Measurements from ENCODE around the gene STK11. TPM values are rescaled to one million over a fixed set of nuclear protein-coding genes. Genes with fewer than 3 reads are reported as not detected.

Gene STK11
- total RNA-seq, 2 experiments from 2014 or later, result 76.5 to 78.4 TPM

DNA sequence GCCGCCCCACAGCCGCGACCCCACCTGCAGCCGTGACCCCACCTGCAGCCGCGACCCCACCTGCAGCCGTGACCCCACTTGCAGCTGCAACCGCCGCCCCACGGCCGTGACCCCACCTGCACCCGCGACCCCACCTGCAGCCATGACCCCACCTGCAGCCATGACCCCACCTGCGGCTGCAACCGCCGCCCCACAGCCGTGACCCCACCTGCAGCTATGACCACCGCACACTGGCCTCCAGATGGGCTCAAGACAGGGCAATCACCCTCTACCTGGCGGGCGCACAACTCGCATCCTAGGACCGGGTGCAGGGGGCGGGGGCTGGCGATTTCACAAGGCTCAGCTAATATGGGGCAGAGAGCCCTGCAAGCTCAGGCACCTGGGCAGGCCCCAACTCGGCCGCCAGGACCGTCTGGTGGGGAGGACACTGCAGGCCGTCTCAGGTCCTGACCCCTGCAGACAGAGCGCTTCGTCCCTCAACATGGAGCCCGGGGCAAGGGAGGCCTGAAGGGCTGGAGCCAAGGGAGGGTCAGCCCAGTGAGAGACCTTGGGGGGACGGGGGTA lies 46.6 kb upstream of the STK11 start:
- POLR2A ChIA-PET, result no interaction called here
- H3K4me1 ChIP-seq (ENCODE audit: insufficient read depth, low read length, poor library complexity, severe bottlenecking), result no peaks in the 10 kb centered on the region
- CTCF ChIA-PET (ENCODE audit: unreplicated experiment), result no interaction called here
- DNase-seq (ENCODE audit: low spot score), result no peak
- no peaks in the 10 kb centered on the region for H3K79me2 ChIP-seq (ENCODE audit: insufficient read depth, low read depth, low read length)
- TF ChIP-seq, protein P1, sequence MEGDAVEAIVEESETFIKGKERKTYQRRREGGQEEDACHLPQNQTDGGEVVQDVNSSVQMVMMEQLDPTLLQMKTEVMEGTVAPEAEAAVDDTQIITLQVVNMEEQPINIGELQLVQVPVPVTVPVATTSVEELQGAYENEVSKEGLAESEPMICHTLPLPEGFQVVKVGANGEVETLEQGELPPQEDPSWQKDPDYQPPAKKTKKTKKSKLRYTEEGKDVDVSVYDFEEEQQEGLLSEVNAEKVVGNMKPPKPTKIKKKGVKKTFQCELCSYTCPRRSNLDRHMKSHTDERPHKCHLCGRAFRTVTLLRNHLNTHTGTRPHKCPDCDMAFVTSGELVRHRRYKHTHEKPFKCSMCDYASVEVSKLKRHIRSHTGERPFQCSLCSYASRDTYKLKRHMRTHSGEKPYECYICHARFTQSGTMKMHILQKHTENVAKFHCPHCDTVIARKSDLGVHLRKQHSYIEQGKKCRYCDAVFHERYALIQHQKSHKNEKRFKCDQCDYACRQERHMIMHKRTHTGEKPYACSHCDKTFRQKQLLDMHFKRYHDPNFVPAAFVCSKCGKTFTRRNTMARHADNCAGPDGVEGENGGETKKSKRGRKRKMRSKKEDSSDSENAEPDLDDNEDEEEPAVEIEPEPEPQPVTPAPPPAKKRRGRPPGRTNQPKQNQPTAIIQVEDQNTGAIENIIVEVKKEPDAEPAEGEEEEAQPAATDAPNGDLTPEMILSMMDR (conservative IDR thresholded peaks at IDR 0.05; ENCODE audit: low read length), result no peak
- TF ChIP-seq EZH2phosphoT487 (IDR thresholded peaks at IDR 0.05; ENCODE audit: borderline replicate concordance, low read depth, low read length), result no peak
- H2AFZ ChIP-seq (ENCODE audit: low read length), result no peak overlapping the region
- no TSS peak for BruUV-seq (replicated peaks)
- no peak overlapping the region for H3K4me3 ChIP-seq (ENCODE audit: low read depth, low read length, poor library complexity, severe bottlenecking)
- H4K20me1 ChIP-seq (ENCODE audit: insufficient read depth, low read length), result no peaks in the 10 kb centered on the region
- H3K4me2 ChIP-seq (ENCODE audit: low read length), result no peak overlapping the region
- intact Hi-C loops (cut with micrococcal nuclease; ENCODE audit: unreplicated experiment), result no loop called here
- no peaks in the 10 kb centered on the region for H3K36me3 ChIP-seq (ENCODE audit: insufficient read depth, low read length)
- no peak overlapping the region for H3K27ac ChIP-seq (ENCODE audit: low read depth, low read length, poor library complexity, severe bottlenecking)
- H3K9me2 ChIP-seq (ENCODE audit: insufficient read depth, low read length), result no peaks in the 10 kb centered on the region
- no peaks in the 10 kb centered on the region for H3K9me3 ChIP-seq (ENCODE audit: low read length)

DNA sequence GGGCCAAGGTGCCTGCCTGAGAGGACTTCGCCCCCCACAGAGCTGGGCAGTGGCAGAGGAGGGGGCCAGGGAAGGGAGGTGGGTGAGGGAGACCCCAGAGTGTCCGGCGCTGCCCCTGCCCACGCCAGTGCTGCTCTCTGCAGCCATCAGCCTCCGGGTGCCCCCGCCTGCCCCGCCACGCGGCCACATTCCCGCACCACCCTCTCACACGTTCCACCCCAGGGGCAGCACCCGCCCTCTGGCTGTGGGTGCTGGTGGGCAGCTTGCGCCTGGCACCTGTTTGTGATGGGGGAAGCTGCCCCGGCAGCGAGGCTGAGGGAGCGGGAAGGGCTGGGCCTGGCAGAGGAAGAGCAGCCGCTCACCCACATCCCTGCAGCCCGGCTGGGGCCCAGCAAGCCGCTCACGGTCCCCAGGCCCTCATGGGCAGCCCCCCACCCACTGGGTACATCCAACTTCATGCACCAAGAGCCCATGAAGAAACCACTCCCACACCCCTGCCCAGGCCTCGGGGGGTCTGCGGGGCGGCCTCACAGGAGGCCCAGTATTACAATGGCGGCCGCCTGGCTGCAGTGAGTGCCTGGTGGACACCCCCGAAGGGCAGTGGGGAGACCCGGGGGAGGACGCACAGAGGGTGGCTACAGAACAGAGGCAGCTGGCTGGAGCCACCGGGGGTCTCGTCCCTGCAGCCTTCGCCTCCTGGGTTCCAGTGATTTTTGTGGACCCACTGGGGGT lies 45.5 kb upstream of the STK11 start:
- BruUV-seq (replicated peaks), result no TSS peak
- Histone ChIP-seq H3K27ac (ENCODE audit: low read depth, low read length, poor library complexity, severe bottlenecking) (no peak overlapping the region), H4K20me1 (ENCODE audit: insufficient read depth, low read length) (no peaks in the 10 kb centered on the region), H3K36me3 (ENCODE audit: insufficient read depth, low read length) (no peaks in the 10 kb centered on the region), H3K79me2 (ENCODE audit: insufficient read depth, low read depth, low read length) (no peaks in the 10 kb centered on the region), H3K4me1 (ENCODE audit: insufficient read depth, low read length, poor library complexity, severe bottlenecking) (no peaks in the 10 kb centered on the region), H3K4me3 (ENCODE audit: low read depth, low read length, poor library complexity, severe bottlenecking) (no peak overlapping the region), H3K9me3 (ENCODE audit: low read length) (no peaks in the 10 kb centered on the region), H3K4me2 (ENCODE audit: low read length) (no peak overlapping the region), H2AFZ (ENCODE audit: low read length) (no peak overlapping the region), H3K9me2 (ENCODE audit: insufficient read depth, low read length) (no peaks in the 10 kb centered on the region)
- ChIA-PET POLR2A (interaction anchor here (0.6 kb wide), 1 partner anchor 42 kb away, joined by 5 read pairs; no protein-coding TSS in a partner anchor), CTCF (ENCODE audit: unreplicated experiment) (no interaction called here)
- no peak for DNase-seq (ENCODE audit: low spot score)
- no peak for TF ChIP-seq EZH2phosphoT487 (IDR thresholded peaks at IDR 0.05; ENCODE audit: borderline replicate concordance, low read depth, low read length)
- TF ChIP-seq, protein P1 (conservative IDR thresholded peaks at IDR 0.05; ENCODE audit: low read length), result no peak
- intact Hi-C loops (cut with micrococcal nuclease; ENCODE audit: unreplicated experiment), result no loop called here

DNA sequence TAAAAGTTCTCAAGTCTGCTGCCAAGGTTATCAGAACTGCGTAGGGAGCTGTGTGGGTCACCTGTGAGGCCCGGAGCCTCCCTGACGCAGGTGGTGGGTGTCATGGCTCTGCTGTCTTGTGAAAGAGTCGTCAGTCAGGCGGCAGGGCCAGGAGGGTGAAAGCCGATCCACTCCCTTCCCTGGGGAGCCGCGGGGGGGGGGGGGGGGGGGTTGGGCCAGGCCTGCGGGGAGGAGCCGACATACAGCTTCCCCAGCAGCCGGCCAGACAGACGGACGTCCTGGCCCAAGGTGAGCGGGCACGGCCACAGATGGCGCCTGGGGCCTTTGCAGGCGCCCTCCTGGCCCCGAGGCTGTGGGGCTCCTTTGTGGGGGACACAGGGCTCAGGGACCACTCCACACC lies 43.9 kb upstream of the STK11 start:
- Histone ChIP-seq H4K20me1 (ENCODE audit: insufficient read depth, low read length) (no peaks in the 10 kb centered on the region), H3K36me3 (ENCODE audit: insufficient read depth, low read length) (peaks cover 4% of the 10 kb centered on the region), H3K4me1 (ENCODE audit: insufficient read depth, low read length, poor library complexity, severe bottlenecking) (no peaks in the 10 kb centered on the region), H3K4me3 (ENCODE audit: low read depth, low read length, poor library complexity, severe bottlenecking) (no peak overlapping the region), H2AFZ (ENCODE audit: low read length) (no peak overlapping the region), H3K9me3 (ENCODE audit: low read length) (no peaks in the 10 kb centered on the region), H3K9me2 (ENCODE audit: insufficient read depth, low read length) (no peaks in the 10 kb centered on the region), H3K27ac (ENCODE audit: low read depth, low read length, poor library complexity, severe bottlenecking) (no peak overlapping the region), H3K4me2 (ENCODE audit: low read length) (no peak overlapping the region), H3K79me2 (ENCODE audit: insufficient read depth, low read depth, low read length) (no peaks in the 10 kb centered on the region)
- CTCF ChIA-PET (ENCODE audit: unreplicated experiment), result no interaction called here
- intact Hi-C loops (cut with micrococcal nuclease; ENCODE audit: unreplicated experiment), result no loop called here
- no peak for DNase-seq (ENCODE audit: low spot score)
- POLR2A ChIA-PET, result interaction anchor here (0.5 kb wide), 1 partner anchor 263 kb away, joined by 3 read pairs; no protein-coding TSS in a partner anchor
- BruUV-seq (replicated peaks), result no TSS peak
- no peak for TF ChIP-seq EZH2phosphoT487 (IDR thresholded peaks at IDR 0.05; ENCODE audit: borderline replicate concordance, low read depth, low read length)
- TF ChIP-seq, protein P1 (conservative IDR thresholded peaks at IDR 0.05; ENCODE audit: low read length), result no peak
